Uterus (tissue), 2 donors: ENCODE measurements around the gene ZNF469.

Experiments used
- CTCF ChIP-seq, 4 experiments: fragments of 200-600 bp in 2 of 4; fragments of 450-650 bp in 2 of 4; sonication (generic) in 2 of 4; IDR thresholded peaks; one replicate each; pipeline ENCODE4 v1.5.1; 2016 to 2019; ENCODE audit warnings: antibody characterized with exemption in 4 of 4, mild to moderate bottlenecking in 2 of 4, moderate library complexity in 1 of 4
- POLR2A ChIP-seq, 2 donors: fragments of 450-650 bp; IDR thresholded peaks; one replicate each; pipeline ENCODE4 v1.6.1; 2016; ENCODE audit warnings: antibody characterized with exemption in 2 of 2, mild to moderate bottlenecking in 1 of 2, moderate library complexity in 1 of 2

- TF ChIP-seq CTCF (IDR thresholded peaks at IDR 0.05) = no peak
- no peak for TF ChIP-seq POLR2A (IDR thresholded peaks at IDR 0.05)
Measured at GRCh38 chr16:88415713-88416323, 33.1 kb downstream of the ZNF469 start.
